H1 (cell line): ENCODE data around the gene POLR3A.
"Not testable (repeated sequence)": the region's sequence is repeated elsewhere in the genome, so short reads cannot be mapped to it uniquely, and the experiment has no call there.

Experiments
- BACH1 ChIP-seq: IDR thresholded peaks from 2 replicates; pipeline ENCODE4 v1.6.1; 2012; ENCODE audit warnings: low read length, improper control_type of control experiment
- CBX5 ChIP-seq: fragments of 300-800, 300-1000 bp; sonication (generic); IDR thresholded peaks from 2 replicates; pipeline ENCODE4 v1.7.1; 2016; ENCODE audit warnings: antibody characterized with exemption, low read length, low read depth
- CHD7 ChIP-seq: fragments of 300-600 bp; sonication (generic); IDR thresholded peaks from 2 replicates; pipeline ENCODE4 v1.7.1; 2012; ENCODE audit warnings: low read length, moderate library complexity, mild to moderate bottlenecking, inconsistent platforms; ENCODE audit not compliant: insufficient replicate concordance
- MAX ChIP-seq: IDR thresholded peaks from 2 replicates; pipeline ENCODE4 v1.6.1; 2012; ENCODE audit warnings: inconsistent platforms
- SIN3A ChIP-seq, 2 experiments: IDR thresholded peaks in 1 of 2; conservative IDR thresholded peaks in 1 of 2; 2 replicates each; pipeline ENCODE4 v1.6.1; 2011 to 2012; ENCODE audit warnings: low read length in 2 of 2, improper control_type of control experiment in 1 of 2, low read depth in 1 of 2, mild to moderate bottlenecking in 1 of 2

GRCh38 chr10:78064919-78065318, 35.6 kb upstream of the POLR3A start:
- not testable (repeated sequence) for TF ChIP-seq CHD7; BACH1; MAX; SIN3A (conservative IDR thresholded peaks at IDR 0.05 in 1 of 2, IDR thresholded peaks at IDR 0.05 in 1 of 2; ENCODE audit: low read depth in 1 of 2, low read length in 2 of 2); CBX5
